Stimulated activated naive B cell treated with anti-CD40 and anti-IgM and Interleukin-4, amounts not matched to agents 10 μg/mL and 1 μg/mL and 100 μg/mL, for 72 hours (primary cell): ENCODE data around the gene DENND2D.

Experiments
- ATAC-seq, 2 donors: fragments of 150-1000 bp; cut with Tn5 transposase; replicated peaks; 2 replicates each; pipeline ENCODE4 v1.10.0; 2021; ENCODE audit warnings: moderate library complexity in 1 of 2
- DNase-seq: peaks from one replicate; pipeline ENCODE4 v3.0.0; 2021
- H3K27ac Mint-ChIP-seq: one replicate; pipeline ENCODE4 v1.8.0; 2022; ENCODE audit warnings: mild to moderate bottlenecking, mixed read lengths
- H3K27me3 Mint-ChIP-seq, 2 donors: one replicate each; pipeline ENCODE4 v1.8.0; 2022; ENCODE audit warnings: mixed read lengths in 2 of 2
- H3K36me3 Mint-ChIP-seq, 2 donors: one replicate each; pipeline ENCODE4 v1.8.0; 2022; ENCODE audit warnings: mixed read lengths in 2 of 2, mild to moderate bottlenecking in 1 of 2
- H3K4me1 Mint-ChIP-seq, 2 donors: one replicate each; pipeline ENCODE4 v1.8.0; 2022; ENCODE audit warnings: mixed read lengths in 2 of 2, mild to moderate bottlenecking in 1 of 2
- H3K4me3 Mint-ChIP-seq, 2 donors: one replicate each; pipeline ENCODE4 v1.8.0; 2022; ENCODE audit warnings: mild to moderate bottlenecking in 2 of 2, mixed read lengths in 2 of 2, moderate library complexity in 1 of 2
- H3K9me3 Mint-ChIP-seq, 2 donors: one replicate each; pipeline ENCODE4 v1.8.0; 2022; ENCODE audit warnings: mixed read lengths in 2 of 2, mild to moderate bottlenecking in 1 of 2

Gene DENND2D

GRCh38 chr1:111202366-111202706 is 1.9 kb upstream of the DENND2D start:
- H3K27me3 Mint-ChIP-seq, result no peaks in the 10 kb centered on the region
- no peaks in the 10 kb centered on the region for H3K9me3 Mint-ChIP-seq

GRCh38 chr1:111201275-111202090 is 1.0 kb upstream of the DENND2D start:
- no peak overlapping the region for H3K27ac Mint-ChIP-seq

More at GRCh38 chr1:111202366-111202706, 1.9 kb upstream of the DENND2D start:
- no peak for DNase-seq
- Mint-ChIP-seq H3K4me3 (peak overlapping the region; percentile 78 to 79), H3K36me3 (peaks cover 9 to 19% of the 10 kb centered on the region in 2 donors), H3K4me1 (peaks cover 48 to 76% of the 10 kb centered on the region in 2 donors), H3K27ac (peak overlapping the region; percentile 27)
- ATAC-seq, result no peak

DNA sequence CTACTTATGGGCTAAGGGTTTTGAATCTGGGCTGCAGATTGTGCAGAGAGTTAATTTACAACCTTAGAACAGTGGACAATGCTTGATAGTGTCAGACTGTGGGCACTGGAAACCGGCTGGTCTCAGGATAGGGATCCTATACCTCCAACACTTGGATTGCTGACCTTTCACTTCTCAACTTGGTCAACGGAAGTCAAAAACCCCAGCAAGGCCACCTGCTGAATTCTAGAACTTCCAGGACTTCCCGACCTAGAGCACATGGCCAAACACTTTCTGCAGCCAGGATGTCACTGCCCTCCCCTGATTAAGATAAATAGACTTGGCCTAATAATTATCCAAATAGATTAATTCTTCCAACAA is 336 bp upstream of the DENND2D start:
- H3K27ac Mint-ChIP-seq, result no peak overlapping the region
- peaks cover 54 to 85% of the 10 kb centered on the region in 2 donors for H3K4me1 Mint-ChIP-seq
- DNase-seq (no peak), ATAC-seq (no peak)
- H3K27me3 Mint-ChIP-seq, result no peaks in the 10 kb centered on the region
- H3K9me3 Mint-ChIP-seq, result no peaks in the 10 kb centered on the region
- H3K36me3 Mint-ChIP-seq, result peaks cover 17 to 33% of the 10 kb centered on the region in 2 donors
- H3K4me3 Mint-ChIP-seq, result no peak overlapping the region

More at GRCh38 chr1:111201275-111202090, 1.0 kb upstream of the DENND2D start:
- DNase-seq (no peak), ATAC-seq (no peak)
- Mint-ChIP-seq H3K9me3 (no peaks in the 10 kb centered on the region), H3K4me1 (peaks cover 54 to 85% of the 10 kb centered on the region in 2 donors), H3K4me3 (no peak overlapping the region), H3K36me3 (peaks cover 12 to 27% of the 10 kb centered on the region in 2 donors), H3K27me3 (no peaks in the 10 kb centered on the region)

- no peak for ATAC-seq
- H3K4me3 Mint-ChIP-seq, result no peak overlapping the region
Measured at GRCh38 chr1:111199329-111199728, 1.1 kb downstream of the DENND2D start.

DNA sequence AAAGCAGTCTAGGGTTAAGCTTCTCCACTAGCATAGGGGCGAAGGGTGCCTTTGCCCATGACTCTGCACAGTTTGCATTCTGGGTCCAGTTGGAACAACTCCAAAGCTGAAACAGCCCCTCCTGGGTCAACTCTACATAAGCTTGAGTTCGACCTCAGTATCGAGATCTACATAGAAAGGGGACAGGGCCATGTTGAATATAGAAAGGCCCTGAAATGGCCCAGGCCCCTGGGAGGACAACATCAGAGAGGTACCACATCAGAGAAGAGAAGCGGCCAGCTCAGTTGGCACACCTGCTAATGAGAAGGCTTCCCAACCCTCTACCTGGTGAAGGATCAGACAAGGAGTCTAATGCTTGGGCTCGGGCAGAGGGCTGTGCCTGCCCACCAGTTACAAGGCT is 1.6 kb downstream of the DENND2D start:
- Mint-ChIP-seq H3K4me1 (peaks cover 58 to 91% of the 10 kb centered on the region in 2 donors), H3K36me3 (peaks cover 26 to 48% of the 10 kb centered on the region in 2 donors), H3K27ac (peak overlapping the region; percentile 37), H3K4me3 (no peak overlapping the region), H3K27me3 (no peaks in the 10 kb centered on the region), H3K9me3 (no peaks in the 10 kb centered on the region)
- no peak for ATAC-seq
- no peak for DNase-seq

More at GRCh38 chr1:111199329-111199728, 1.1 kb downstream of the DENND2D start:
- DNase-seq, result no peak
- H3K4me1 Mint-ChIP-seq, result peaks cover 54 to 86% of the 10 kb centered on the region in 2 donors
- peaks cover 24 to 44% of the 10 kb centered on the region in 2 donors for H3K36me3 Mint-ChIP-seq
- no peak overlapping the region for H3K27ac Mint-ChIP-seq
- H3K27me3 Mint-ChIP-seq, result no peaks in the 10 kb centered on the region
- no peaks in the 10 kb centered on the region for H3K9me3 Mint-ChIP-seq

DNA sequence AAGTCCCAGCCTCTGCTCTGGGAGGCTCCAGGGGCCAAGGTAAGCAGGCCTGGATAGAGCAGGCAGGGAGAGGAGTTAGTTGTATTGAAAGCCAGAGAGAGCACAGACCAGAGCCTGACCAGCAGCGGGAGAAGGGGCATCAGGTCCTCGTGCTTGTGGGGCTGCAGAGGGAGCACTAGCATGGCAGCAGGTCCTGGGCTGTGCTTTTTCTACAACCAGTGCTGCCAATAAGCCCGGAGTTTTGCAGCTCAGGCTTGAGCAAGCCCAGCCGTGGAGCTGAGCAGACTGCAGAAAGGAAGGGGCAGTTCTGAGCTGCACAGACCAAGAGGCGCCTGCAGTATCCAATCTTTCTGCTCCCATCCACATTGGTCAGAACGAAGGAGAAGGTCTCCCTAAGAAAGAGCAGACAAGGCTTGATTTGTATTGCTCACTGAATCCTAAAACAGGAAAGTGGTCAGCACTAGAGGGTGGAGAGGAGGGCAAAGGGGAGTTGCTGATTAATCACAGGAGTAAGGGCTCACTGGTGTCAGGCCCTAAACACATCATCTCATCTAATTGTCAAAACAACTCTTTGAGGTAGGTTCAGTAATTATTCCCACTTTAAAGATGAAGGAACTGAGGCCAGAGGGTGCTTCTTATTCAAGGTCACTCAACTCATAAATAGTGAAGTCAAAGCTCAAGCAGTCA is 2.7 kb downstream of the DENND2D start:
- DNase-seq (no peak), ATAC-seq (peak; percentile 36 to 62)
- H3K27ac Mint-ChIP-seq, result peak overlapping the region; percentile 76
- H3K27me3 Mint-ChIP-seq, result no peaks in the 10 kb centered on the region
- peaks cover 29 to 56% of the 10 kb centered on the region in 2 donors for H3K36me3 Mint-ChIP-seq
- H3K9me3 Mint-ChIP-seq, result no peaks in the 10 kb centered on the region
- H3K4me1 Mint-ChIP-seq, result peaks cover 62 to 94% of the 10 kb centered on the region in 2 donors
- H3K4me3 Mint-ChIP-seq, result no peak overlapping the region

- Mint-ChIP-seq H3K27me3 (no peaks in the 10 kb centered on the region), H3K36me3 (peaks cover 34 to 65% of the 10 kb centered on the region in 2 donors), H3K4me3 (no peak overlapping the region), H3K9me3 (no peaks in the 10 kb centered on the region), H3K4me1 (peaks cover 69 to 95% of the 10 kb centered on the region in 2 donors), H3K27ac (peak overlapping the region; percentile 44)
- ATAC-seq, result no peak
- no peak for DNase-seq
Measured at GRCh38 chr1:111196213-111196612, 4.2 kb downstream of the DENND2D start.

- Mint-ChIP-seq H3K27ac (peak overlapping the region; percentile 28), H3K9me3 (no peaks in the 10 kb centered on the region), H3K27me3 (no peaks in the 10 kb centered on the region), H3K36me3 (peaks cover 44 to 69% of the 10 kb centered on the region in 2 donors), H3K4me1 (peaks cover 61 to 93% of the 10 kb centered on the region in 2 donors), H3K4me3 (no peak overlapping the region)
- DNase-seq, result no peak
- ATAC-seq, result no peak
Measured at GRCh38 chr1:111195002-111195684, 5.3 kb downstream of the DENND2D start.

- ATAC-seq (peak in 1 of 2 donors; percentile 5), DNase-seq (no peak)
- Mint-ChIP-seq H3K27me3 (no peaks in the 10 kb centered on the region), H3K4me3 (peak overlapping the region; percentile 11 to 47), H3K36me3 (peaks cover 53 to 77% of the 10 kb centered on the region in 2 donors), H3K9me3 (no peaks in the 10 kb centered on the region), H3K27ac (peak overlapping the region; percentile 14), H3K4me1 (peaks cover 60 to 90% of the 10 kb centered on the region in 2 donors)
Measured at GRCh38 chr1:111193712-111194480, 6.5 kb downstream of the DENND2D start.

GRCh38 chr1:111192658-111193519 is 7.6 kb downstream of the DENND2D start:
- H3K9me3 Mint-ChIP-seq, result no peaks in the 10 kb centered on the region
- H3K36me3 Mint-ChIP-seq, result peaks cover 61 to 82% of the 10 kb centered on the region in 2 donors
- no peaks in the 10 kb centered on the region for H3K27me3 Mint-ChIP-seq
- H3K4me3 Mint-ChIP-seq, result peak overlapping the region; percentile 33
- peaks cover 53 to 89% of the 10 kb centered on the region in 2 donors for H3K4me1 Mint-ChIP-seq
- peak overlapping the region; percentile 62 for H3K27ac Mint-ChIP-seq
- DNase-seq, result no peak
- ATAC-seq, result peak; percentile 61 to 72

GRCh38 chr1:111192074-111192473 is 8.4 kb downstream of the DENND2D start:
- Mint-ChIP-seq H3K27me3 (no peaks in the 10 kb centered on the region), H3K4me1 (peaks cover 46 to 81% of the 10 kb centered on the region in 2 donors), H3K4me3 (peak overlapping the region in 1 of 2 donors; percentile 23), H3K27ac (peak overlapping the region; percentile 89), H3K36me3 (peaks cover 63 to 80% of the 10 kb centered on the region in 2 donors), H3K9me3 (no peaks in the 10 kb centered on the region)
- DNase-seq, result no peak
- peak; percentile 3 to 9 for ATAC-seq

DNA sequence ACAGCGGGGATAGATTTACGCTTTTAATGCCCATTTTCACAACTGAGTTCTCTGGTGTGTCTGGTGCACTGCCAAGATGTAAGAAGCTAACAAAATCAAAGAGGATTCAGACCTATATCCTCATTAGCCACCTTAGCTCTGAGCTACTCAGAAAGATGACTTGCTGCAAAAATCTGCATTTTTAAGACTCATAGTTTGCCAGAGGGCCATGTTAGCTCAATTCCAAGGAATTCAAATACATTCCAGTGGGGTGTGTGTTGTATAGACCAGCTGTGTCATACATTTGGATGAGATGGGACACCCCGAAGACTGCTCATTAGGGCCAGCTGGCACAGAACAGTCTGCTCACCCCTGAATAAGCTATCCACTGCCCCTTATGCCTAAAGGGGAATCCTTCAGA is 8.9 kb downstream of the DENND2D start:
- ATAC-seq (no peak), DNase-seq (no peak)
- H3K9me3 Mint-ChIP-seq, result no peaks in the 10 kb centered on the region
- no peaks in the 10 kb centered on the region for H3K27me3 Mint-ChIP-seq
- H3K4me1 Mint-ChIP-seq, result peaks cover 44 to 81% of the 10 kb centered on the region in 2 donors
- H3K27ac Mint-ChIP-seq, result peak overlapping the region; percentile 89
- peaks cover 68 to 80% of the 10 kb centered on the region in 2 donors for H3K36me3 Mint-ChIP-seq
- no peak overlapping the region for H3K4me3 Mint-ChIP-seq

- Mint-ChIP-seq H3K27me3 (no peaks in the 10 kb centered on the region), H3K27ac (no peak overlapping the region), H3K4me1 (peaks cover 40 to 76% of the 10 kb centered on the region in 2 donors), H3K9me3 (no peaks in the 10 kb centered on the region), H3K36me3 (peaks cover 64 to 80% of the 10 kb centered on the region in 2 donors), H3K4me3 (no peak overlapping the region)
- ATAC-seq (no peak), DNase-seq (no peak)
Measured at GRCh38 chr1:111190931-111191451, 9.5 kb downstream of the DENND2D start.
